Measurements from ENCODE around the gene SUMO4.

SUMO4 gene

GRCh38 chr6:149389509-149390297, 10.4 kb upstream of the SUMO4 start:
- no peak for DNase-seq (ENCODE audit: low spot score)

GRCh38 chr6:149392093-149392492, 8.0 kb upstream of the SUMO4 start:
- DNase-seq (ENCODE audit: low spot score), result no peak

GRCh38 chr6:149392535-149392934, 7.5 kb upstream of the SUMO4 start:
- no peak for DNase-seq (ENCODE audit: low spot score)

GRCh38 chr6:149393002-149393679, 6.9 kb upstream of the SUMO4 start:
- no peak for DNase-seq (ENCODE audit: low spot score)

- no peak for DNase-seq (ENCODE audit: low spot score)
These were observed 4.9 kb upstream of the SUMO4 start for GRCh38 chr6:149395185-149395584.

- DNase-seq (ENCODE audit: low spot score), result no peak
These were observed 2.7 kb upstream of the SUMO4 start for GRCh38 chr6:149397384-149397783.

GRCh38 chr6:149403534-149403933, 3.5 kb downstream of the SUMO4 start:
- no peak for DNase-seq (ENCODE audit: low spot score)

GRCh38 chr6:149405823-149406765, 6.0 kb downstream of the SUMO4 start:
- DNase-seq (ENCODE audit: low spot score), result no peak

GRCh38 chr6:149409617-149410016, 9.6 kb downstream of the SUMO4 start:
- no peak for DNase-seq (ENCODE audit: low spot score)

DNA sequence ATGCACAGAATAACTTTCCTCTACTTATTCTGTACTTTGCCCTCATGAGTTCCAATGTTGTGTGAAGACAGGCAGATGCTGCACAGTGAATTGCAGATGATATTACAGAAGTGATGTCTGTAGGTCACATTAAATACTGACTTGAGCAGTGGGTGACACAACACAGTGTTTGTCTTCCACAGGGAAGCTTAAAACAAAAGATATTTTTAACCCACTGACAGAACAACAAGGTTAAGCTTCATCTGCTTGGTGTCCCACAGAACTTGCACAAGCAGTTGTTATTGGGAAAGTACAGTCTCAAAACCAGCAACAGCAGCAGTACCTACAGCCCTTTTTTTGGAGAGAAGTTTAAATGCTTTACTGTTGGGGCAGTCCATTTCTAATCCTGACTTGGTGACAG, 10.5 kb downstream of the SUMO4 start:
- DNase-seq (ENCODE audit: low spot score), result no peak

GRCh38 chr6:149414009-149414408, 13.9 kb downstream of the SUMO4 start:
- DNase-seq (ENCODE audit: low spot score), result no peak

- no peak for DNase-seq (ENCODE audit: low spot score)
These were observed 14.8 kb downstream of the SUMO4 start for GRCh38 chr6:149414821-149415220.

GRCh38 chr6:149419696-149420404, 19.8 kb downstream of the SUMO4 start:
- no peak for DNase-seq (ENCODE audit: low spot score)

DNA sequence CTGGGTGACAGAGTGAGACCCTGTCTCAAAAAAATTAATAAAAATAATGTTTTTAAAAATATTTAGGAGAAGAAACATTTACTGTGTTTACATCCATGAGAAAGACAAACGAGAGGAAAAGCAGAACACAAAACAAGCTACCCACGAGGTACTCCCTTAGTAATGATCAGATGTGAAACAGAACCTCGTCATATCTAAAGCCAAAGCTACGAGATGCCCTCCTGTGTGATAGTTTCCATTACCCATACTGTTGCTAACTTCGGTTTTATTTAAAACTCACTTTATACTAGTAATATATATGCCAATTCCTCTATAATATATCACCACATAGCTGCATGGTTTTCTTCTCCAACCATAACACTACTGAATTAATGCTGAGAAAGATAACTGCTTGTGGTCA, 21.1 kb downstream of the SUMO4 start:
- DNase-seq (ENCODE audit: low spot score), result no peak

DNA sequence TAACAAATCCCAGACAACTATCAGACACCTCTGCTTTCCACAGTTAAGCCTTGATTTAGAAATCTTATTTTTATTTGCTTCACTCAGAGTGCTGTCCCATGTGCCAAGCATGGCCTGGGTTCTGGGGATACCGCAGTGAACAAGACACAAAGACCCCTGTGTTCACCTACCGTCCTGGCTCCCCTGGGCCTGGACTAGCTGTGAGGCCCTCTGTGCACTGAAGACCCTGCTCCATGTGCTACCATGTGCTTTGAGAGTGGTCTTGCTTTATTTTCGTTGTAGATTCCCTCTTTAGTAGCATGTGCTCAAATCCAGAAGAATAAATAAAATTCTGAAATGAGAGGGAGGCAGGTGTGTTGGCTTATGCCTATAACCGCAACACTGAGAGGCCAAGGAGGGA, 22.5 kb downstream of the SUMO4 start:
- DNase-seq (ENCODE audit: low spot score), result no peak

DNA sequence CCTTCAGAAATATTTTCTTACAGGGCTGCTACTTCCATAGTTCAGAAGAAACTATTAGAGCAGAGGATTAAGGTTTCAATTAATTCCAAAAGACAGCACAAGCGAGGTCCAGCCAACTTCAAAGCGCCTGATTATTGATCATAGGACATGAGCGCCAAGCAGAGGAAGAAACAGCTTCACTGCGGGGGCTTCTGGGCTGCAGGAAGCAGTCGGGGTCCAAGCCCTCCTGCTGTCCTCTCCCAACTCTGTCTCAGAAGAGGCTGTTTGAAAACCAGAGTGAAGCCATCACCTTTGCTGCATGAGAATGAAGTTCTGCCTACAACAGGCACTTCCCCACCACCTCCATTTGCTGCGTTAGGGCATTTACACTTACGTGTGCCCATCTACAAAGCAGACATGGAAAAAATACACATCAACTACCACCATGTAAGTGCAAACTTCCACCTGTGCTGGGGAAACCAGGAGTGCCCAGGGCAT, 23.9 kb downstream of the SUMO4 start:
- DNase-seq (ENCODE audit: low spot score), result no peak

- DNase-seq (ENCODE audit: low spot score), result no peak
These were observed 25.2 kb downstream of the SUMO4 start for GRCh38 chr6:149425224-149425623.

- DNase-seq (ENCODE audit: low spot score), result no peak
These were observed 25.7 kb downstream of the SUMO4 start for GRCh38 chr6:149425754-149426153.

GRCh38 chr6:149428606-149429005, 28.5 kb downstream of the SUMO4 start:
- DNase-seq (ENCODE audit: low spot score), result no peak

- no peak for DNase-seq (ENCODE audit: low spot score)
These were observed 29.6 kb downstream of the SUMO4 start for GRCh38 chr6:149429427-149430360.
